Psoas muscle (tissue), 8 donors: ENCODE results near the gene ARSA. TPM values are rescaled to one million over a fixed set of nuclear protein-coding genes. Genes with fewer than 3 reads are reported as not detected.

Experiments used
- ATAC-seq, 4 donors: fragments of 200-7000 bp; cut with Tn5 transposase; one replicate each; pipeline ENCODE4 v1.9.1; 2020; ENCODE audit warnings: moderate library complexity in 3 of 4, mild to moderate bottlenecking in 2 of 4
- DNase-seq, 2 donors: peaks; one replicate each; pipeline ENCODE4 v3.0.0-alpha.2; 2020
- H3K27ac ChIP-seq: fragments of 200-600 bp; one replicate; pipeline ENCODE4 v1.8.0; 2022
- H3K27me3 ChIP-seq, 3 donors: fragments of 200-600 bp in 1 of 3; one replicate each; pipeline versions ENCODE4 v1.6.1 to v1.8.0; 2013 to 2022; ENCODE audit warnings: low read length in 2 of 3, mild to moderate bottlenecking in 2 of 3, moderate library complexity in 1 of 3; ENCODE audit not compliant: insufficient read depth in 3 of 3
- H3K36me3 ChIP-seq, 2 donors: fragments of 200-600 bp in 1 of 2; one replicate each; pipeline versions ENCODE4 v1.6.1 to v1.8.0; 2013 to 2022; ENCODE audit warnings: low read depth in 1 of 2, mild to moderate bottlenecking in 1 of 2, moderate library complexity in 1 of 2; ENCODE audit not compliant: insufficient read depth in 1 of 2
- H3K4me1 ChIP-seq: fragments of 200-600 bp; one replicate; pipeline ENCODE4 v1.8.0; 2022
- H3K4me3 ChIP-seq: fragments of 200-600 bp; one replicate; pipeline ENCODE4 v1.8.0; 2022; ENCODE audit warnings: mild to moderate bottlenecking
- H3K9me3 ChIP-seq: fragments of 200-600 bp; one replicate; pipeline ENCODE4 v1.8.0; 2022
- WGBS, 3 donors: extraction: QIAGEN DNeasy Blood & Tissue Kit; methylation state at CpG; one replicate each; pipeline versions ENCODE4 v1.1.6 to v1.1.7; 2013; 5-methylcytosine and 5-hydroxymethylcytosine counted together
- intact Hi-C, 2 donors: fragments of 100-400 bp; cut with DNase I; formaldehyde crosslinking; loops; one replicate each; pipeline versions ENCODE4 v1.11.0 to v1.14.2; 2022
- polyA plus RNA-seq, 3 donors: library from polyadenylated mRNA; stranded (reverse); fragments of 200-250 nt; gene quantifications; one replicate each; pipeline ENCODE4 v1.2.3, GENCODE V29; 2013
- total RNA-seq, 4 donors: library from RNA; stranded (reverse); fragmentation: NEBNext Ultra II Directional in 2 of 4; extraction: Animal tissue kit (Norgen Biotek cat#: 25700) in 2 of 4; gene quantifications; one replicate each; pipeline versions ENCODE4 v1.2.1 to v1.2.4, GENCODE V29; 2021 to 2023
- TF ChIP-seq, protein P1 (sequence below): fragments of 200-600 bp; IDR thresholded peaks from one replicate; pipeline ENCODE4 v1.8.0; 2022; ENCODE audit warnings: antibody characterized with exemption
- donor health status: healthy with polysubstance abuse.
- donor health status: DM: no; HTN: no; CAD: no; lungs with moderate emphysema.
- donor health status: Bipolar disorder and iron deficiency.
- donor health status: healthy.
- donor health status: DM: yes; HTN: yes; CAD: no.
- donor health status: DM: no; HTN: no; CAD: no.
- donor health status: DM: no; HTN: no; CAD: no.
- donor health status: DM: yes; HTN: yes; CAD: no.

ARSA gene
- total and polyA plus RNA-seq, 7 donors = 8.3 to 13.6 (median 9.8) TPM

- Histone ChIP-seq H3K36me3 (peaks cover 0 to 3% of the 10 kb centered on the region in 2 donors), H3K4me3 (peak overlapping the region; percentile 60), H3K27me3 (peaks cover 0 to 51% (median 12%) of the 10 kb centered on the region in 3 donors), H3K4me1 (no peaks in the 10 kb centered on the region), H3K27ac (no peak overlapping the region), H3K9me3 (no peaks in the 10 kb centered on the region)
- DNase-seq (no peak), ATAC-seq (no peak)
- 5 to 9% (median 7%) methylated on average over 41 to 105 of the region's 105 CpGs for WGBS, 3 donors
- intact Hi-C loops = no loop called here
- TF ChIP-seq, protein P1, sequence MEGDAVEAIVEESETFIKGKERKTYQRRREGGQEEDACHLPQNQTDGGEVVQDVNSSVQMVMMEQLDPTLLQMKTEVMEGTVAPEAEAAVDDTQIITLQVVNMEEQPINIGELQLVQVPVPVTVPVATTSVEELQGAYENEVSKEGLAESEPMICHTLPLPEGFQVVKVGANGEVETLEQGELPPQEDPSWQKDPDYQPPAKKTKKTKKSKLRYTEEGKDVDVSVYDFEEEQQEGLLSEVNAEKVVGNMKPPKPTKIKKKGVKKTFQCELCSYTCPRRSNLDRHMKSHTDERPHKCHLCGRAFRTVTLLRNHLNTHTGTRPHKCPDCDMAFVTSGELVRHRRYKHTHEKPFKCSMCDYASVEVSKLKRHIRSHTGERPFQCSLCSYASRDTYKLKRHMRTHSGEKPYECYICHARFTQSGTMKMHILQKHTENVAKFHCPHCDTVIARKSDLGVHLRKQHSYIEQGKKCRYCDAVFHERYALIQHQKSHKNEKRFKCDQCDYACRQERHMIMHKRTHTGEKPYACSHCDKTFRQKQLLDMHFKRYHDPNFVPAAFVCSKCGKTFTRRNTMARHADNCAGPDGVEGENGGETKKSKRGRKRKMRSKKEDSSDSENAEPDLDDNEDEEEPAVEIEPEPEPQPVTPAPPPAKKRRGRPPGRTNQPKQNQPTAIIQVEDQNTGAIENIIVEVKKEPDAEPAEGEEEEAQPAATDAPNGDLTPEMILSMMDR = no peak
These were observed 46.9 kb upstream of the ARSA start for GRCh38 chr22:50674606-50675552.

DNA sequence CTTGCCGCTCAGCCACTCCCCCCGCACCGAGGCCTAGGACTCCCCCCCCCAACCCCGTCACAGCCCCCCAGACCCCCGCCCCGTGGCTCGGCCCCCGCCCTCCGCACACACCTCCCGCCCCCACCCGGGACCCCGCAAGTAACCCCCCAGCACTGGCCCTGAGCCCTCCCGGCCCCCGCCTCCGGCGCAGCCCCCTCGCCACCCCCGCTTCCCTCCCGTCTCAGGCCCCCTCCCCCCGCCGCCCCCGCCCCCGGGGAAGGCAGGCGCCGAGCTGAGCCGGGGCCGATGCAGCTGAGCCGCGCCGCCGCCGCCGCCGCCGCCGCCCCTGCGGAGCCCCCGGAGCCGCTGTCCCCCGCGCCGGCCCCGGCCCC is 46.2 kb upstream of the ARSA start:
- no peak overlapping the region for H3K27ac ChIP-seq
- intact Hi-C loops = no loop called here

DNA sequence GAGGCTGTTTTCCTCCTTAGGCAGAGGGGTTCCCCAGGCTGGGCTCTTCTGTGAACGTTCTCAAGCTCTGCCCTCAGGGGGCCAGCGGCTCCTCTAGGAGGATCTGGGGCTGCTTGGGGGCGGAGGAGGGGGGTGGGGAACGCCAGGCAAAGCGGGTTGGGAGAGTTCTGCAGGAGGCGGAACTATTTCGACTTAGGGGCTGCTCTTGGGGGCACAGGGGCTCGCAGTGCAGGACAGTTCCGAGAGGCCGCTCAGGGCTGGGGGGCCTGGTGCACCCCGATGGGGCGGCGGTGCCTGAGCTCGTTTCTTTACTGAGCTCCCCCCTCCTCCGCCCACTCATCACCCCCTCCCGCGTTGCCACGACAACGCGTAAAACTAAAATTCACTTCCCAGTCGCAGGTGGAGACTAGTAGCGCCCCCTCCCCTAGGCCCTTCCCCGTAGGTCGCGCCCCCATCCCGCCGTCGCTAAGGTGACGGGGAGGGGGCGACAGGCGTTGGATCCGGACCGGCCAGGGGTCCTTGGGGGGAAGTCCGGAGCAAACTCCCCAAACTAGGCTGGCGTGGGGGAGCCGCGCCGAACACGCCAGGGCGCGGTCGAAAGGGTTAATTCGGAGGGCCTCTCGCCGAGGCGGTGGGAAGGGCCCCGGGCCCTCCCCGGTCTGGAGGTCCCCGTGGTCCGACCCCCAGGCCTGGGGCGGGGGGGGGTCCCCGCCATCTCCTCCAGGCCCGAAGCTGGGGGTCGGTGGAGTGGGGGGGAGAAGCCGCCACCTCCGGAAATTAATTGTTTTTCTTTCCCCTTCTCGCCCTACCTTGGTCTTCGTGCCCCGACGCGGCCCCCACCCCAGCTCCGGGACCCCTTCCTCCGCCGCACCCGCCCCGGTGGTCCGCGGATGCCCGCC is 45.5 kb upstream of the ARSA start:
- no peaks in the 10 kb centered on the region for H3K36me3 ChIP-seq
- H3K4me3 ChIP-seq = peak overlapping the region; percentile 63
- H3K27ac ChIP-seq = peak overlapping the region; percentile 61
- H3K4me1 ChIP-seq = no peaks in the 10 kb centered on the region
- WGBS, 3 donors = 2 to 4% (median 3%) methylated on average over 41 to 69 of the region's 69 CpGs
- H3K27me3 ChIP-seq = peaks cover 0 to 57% (median 12%) of the 10 kb centered on the region in 3 donors
- TF ChIP-seq, protein P1 = no peak
- intact Hi-C loops = no loop called here
- DNase-seq (no peak), ATAC-seq (peak in 1 of 4 donors; percentile 13)
- no peaks in the 10 kb centered on the region for H3K9me3 ChIP-seq

More for the DNA sequence above, 46.2 kb upstream of the ARSA start:
- peaks cover 0 to 3% of the 10 kb centered on the region in 2 donors for H3K36me3 ChIP-seq
- H3K4me1 ChIP-seq = no peaks in the 10 kb centered on the region
- DNase-seq = no peak
- TF ChIP-seq, protein P1 = no peak
- ATAC-seq = no peak
- no peaks in the 10 kb centered on the region for H3K9me3 ChIP-seq
- peaks cover 0 to 56% (median 12%) of the 10 kb centered on the region in 3 donors for H3K27me3 ChIP-seq
- peak overlapping the region; percentile 63 for H3K4me3 ChIP-seq
- WGBS, 3 donors = 0 to 1% (median 0%) methylated on average over 3 to 18 of the region's 43 CpGs

DNA sequence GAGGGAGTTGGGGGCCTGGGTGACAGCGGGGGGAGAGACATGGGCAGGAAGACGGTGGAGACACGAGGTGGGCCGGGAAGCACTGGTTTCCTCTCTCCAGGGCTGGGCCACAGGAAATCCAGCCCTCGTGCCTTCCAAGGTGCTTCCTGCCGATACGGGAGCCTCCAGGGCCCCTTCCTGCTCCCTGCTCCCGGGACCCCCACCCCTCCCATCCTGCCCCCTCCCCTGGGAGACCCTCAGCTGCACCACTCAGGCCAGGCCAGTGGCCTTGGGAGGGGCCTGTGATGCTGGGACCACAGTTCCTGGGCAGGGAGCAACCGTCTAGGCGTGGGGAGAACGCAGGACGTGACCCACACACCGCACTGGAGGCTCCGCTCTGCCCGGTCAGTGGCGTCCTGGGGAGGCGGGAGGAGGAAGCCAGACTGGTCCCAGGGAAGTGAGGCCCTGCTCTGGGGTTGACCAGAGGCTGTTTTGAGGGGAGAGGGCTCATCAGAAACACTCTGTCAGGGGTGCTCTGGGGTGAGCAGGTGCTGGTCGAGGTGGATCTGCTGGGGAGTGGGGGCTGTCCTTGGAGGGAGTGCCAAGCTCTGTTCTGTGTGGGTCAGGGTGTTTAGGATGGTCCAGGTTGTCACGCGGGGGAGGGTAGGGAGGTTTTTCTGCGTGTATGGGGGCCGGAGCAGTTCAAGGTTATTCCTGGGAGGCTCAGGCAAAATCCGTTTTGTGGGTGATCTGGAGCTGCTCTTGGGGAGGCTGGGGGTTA is 44.7 kb upstream of the ARSA start, which contains the start of gene SHANK3:
Gene SHANK3 (plus strand): TSS at position 353 of the 760 bp plus-strand sequence.
- intact Hi-C loops = no loop called here
- H3K27me3 ChIP-seq = peaks cover 0 to 64% (median 12%) of the 10 kb centered on the region in 3 donors

More for the DNA sequence above, 44.7 kb upstream of the ARSA start, which contains the start of gene SHANK3:
- H3K27ac ChIP-seq = peak within 1 kb of the TSS; percentile 61
- ATAC-seq (peak; percentile 61 to 71 (median 66)), DNase-seq (peak; percentile 66 to 80)
- H3K36me3 ChIP-seq = no peaks in the 10 kb centered on the region
- WGBS, 3 donors = 31 to 39% (median 37%) methylated on average over 17 to 23 of the region's 23 CpGs
- H3K9me3 ChIP-seq = no peaks in the 10 kb centered on the region
- TF ChIP-seq, protein P1 = no peak
- H3K4me1 ChIP-seq = no peaks in the 10 kb centered on the region
- H3K4me3 ChIP-seq = peak within 1 kb of the TSS; percentile 63
